Measurements from ENCODE around the gene GINS3. TPM values are rescaled to one million over a fixed set of nuclear protein-coding genes. Genes with fewer than 3 reads are reported as not detected.

Gene GINS3
- total and polyA plus RNA-seq, 4 donors, result 0.76 to 5.9 (median 1.2) TPM

DNA sequence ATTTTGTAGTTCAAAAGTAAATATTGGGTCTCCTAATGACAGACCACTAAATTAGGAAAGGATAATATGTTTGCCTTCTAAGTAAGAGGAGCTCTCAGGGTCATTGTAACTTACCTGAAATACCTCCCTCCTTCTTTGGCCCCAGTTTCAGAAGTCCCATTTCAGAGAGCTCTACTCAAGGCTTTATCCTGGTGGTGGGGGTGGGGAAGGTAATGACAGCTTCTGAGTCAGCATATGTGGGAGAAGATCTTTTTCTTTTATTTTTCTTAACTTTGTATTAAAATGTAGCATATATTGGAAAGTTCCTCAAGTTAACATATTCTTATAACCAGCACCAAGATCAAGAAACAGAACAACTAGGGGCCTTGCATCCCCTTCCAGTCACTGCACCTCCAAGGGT lies 16.9 kb upstream of the GINS3 start:
- peaks cover 0 to 4% (median 0%) of the 10 kb centered on the region in 4 donors for H3K27me3 ChIP-seq (ENCODE audit: control insufficient read depth in 4 of 4, insufficient read depth in 4 of 4, low read length in 3 of 4)
- TF ChIP-seq RXRA (IDR thresholded peaks at IDR 0.05) (no peak), ATF3 (IDR thresholded peaks at IDR 0.05) (no peak), FOXA2 (IDR thresholded peaks at IDR 0.05) (no peak)

DNA sequence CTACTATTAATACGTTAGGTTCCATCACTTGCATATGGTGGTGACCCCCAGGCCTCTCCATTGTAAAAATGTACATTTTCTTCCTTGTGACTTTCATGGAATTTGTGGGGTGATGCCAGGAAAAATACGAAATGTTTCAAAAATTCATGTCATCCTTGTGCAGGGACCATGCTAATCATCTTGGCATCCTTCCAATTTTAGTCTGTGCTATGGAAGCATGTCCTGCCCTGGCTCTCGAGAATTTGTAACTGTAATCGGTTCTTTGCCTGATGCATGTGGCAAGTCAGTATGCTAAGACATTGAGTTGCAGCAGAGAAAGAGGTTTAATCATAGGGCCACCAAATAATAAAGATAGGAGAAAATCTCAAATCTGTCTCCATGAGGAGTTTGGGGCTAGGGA lies 14.3 kb upstream of the GINS3 start:
- Histone ChIP-seq H3K27ac (ENCODE audit: low read depth in 1 of 2, low read length in 2 of 2) (no peak overlapping the region), H3K36me3 (ENCODE audit: control insufficient read depth in 4 of 4, insufficient read depth in 3 of 4, low read depth in 1 of 4, low read length in 3 of 4) (no peaks in the 10 kb centered on the region), H3K4me1 (ENCODE audit: control insufficient read depth in 4 of 4, insufficient read depth in 4 of 4, low read length in 3 of 4) (no peaks in the 10 kb centered on the region), H3K9me3 (ENCODE audit: control insufficient read depth in 4 of 4, low read length in 3 of 4) (no peaks in the 10 kb centered on the region), H3K4me3 (ENCODE audit: low read depth in 1 of 3, low read length in 3 of 3) (no peak overlapping the region), H3K9ac (ENCODE audit: low read depth in 1 of 2, low read length in 2 of 2) (no peak overlapping the region), H3K27me3 (ENCODE audit: control insufficient read depth in 4 of 4, insufficient read depth in 4 of 4, low read length in 3 of 4) (peaks cover 0 to 4% (median 0%) of the 10 kb centered on the region in 4 donors)
- no peak for DNase-seq (ENCODE audit: low spot score)
- 64% methylated on average over 4 of the region's 4 CpGs for WGBS
- TF ChIP-seq ZBTB33 (IDR thresholded peaks at IDR 0.05), result no peak

More for the DNA sequence above, 16.9 kb upstream of the GINS3 start:
- Histone ChIP-seq H3K9ac (ENCODE audit: low read depth in 1 of 2, low read length in 2 of 2) (no peak overlapping the region), H3K4me1 (ENCODE audit: control insufficient read depth in 4 of 4, insufficient read depth in 4 of 4, low read length in 3 of 4) (no peaks in the 10 kb centered on the region), H3K27ac (ENCODE audit: low read depth in 1 of 2, low read length in 2 of 2) (no peak overlapping the region), H3K4me3 (ENCODE audit: low read depth in 1 of 3, low read length in 3 of 3) (no peak overlapping the region), H3K36me3 (ENCODE audit: control insufficient read depth in 4 of 4, insufficient read depth in 3 of 4, low read depth in 1 of 4, low read length in 3 of 4) (no peaks in the 10 kb centered on the region), H3K9me3 (ENCODE audit: control insufficient read depth in 4 of 4, low read length in 3 of 4) (peaks cover 0 to 3% (median 1%) of the 10 kb centered on the region in 4 donors)
- DNase-seq (ENCODE audit: low spot score), result no peak

- Histone ChIP-seq H3K9me3 (ENCODE audit: control insufficient read depth in 4 of 4, low read length in 3 of 4) (no peaks in the 10 kb centered on the region), H3K9ac (ENCODE audit: low read depth in 1 of 2, low read length in 2 of 2) (no peak overlapping the region), H3K27ac (ENCODE audit: low read depth in 1 of 2, low read length in 2 of 2) (no peak overlapping the region), H3K4me1 (ENCODE audit: control insufficient read depth in 4 of 4, insufficient read depth in 4 of 4, low read length in 3 of 4) (no peaks in the 10 kb centered on the region), H3K36me3 (ENCODE audit: control insufficient read depth in 4 of 4, insufficient read depth in 3 of 4, low read depth in 1 of 4, low read length in 3 of 4) (no peaks in the 10 kb centered on the region), H3K27me3 (ENCODE audit: control insufficient read depth in 4 of 4, insufficient read depth in 4 of 4, low read length in 3 of 4) (peaks cover 0 to 4% (median 0%) of the 10 kb centered on the region in 4 donors), H3K4me3 (ENCODE audit: low read depth in 1 of 3, low read length in 3 of 3) (no peak overlapping the region)
- TF ChIP-seq ZBTB33 (IDR thresholded peaks at IDR 0.05), result no peak
- no peak for TF ChIP-seq GABPA (IDR thresholded peaks at IDR 0.05 in 1 of 2, conservative IDR thresholded peaks at IDR 0.05 in 1 of 2)
- TF ChIP-seq HNF4G (IDR thresholded peaks at IDR 0.05), result no peak
- no peak for TF ChIP-seq FOXA2 (IDR thresholded peaks at IDR 0.05)
- no peak for TF ChIP-seq FOXA1 (IDR thresholded peaks at IDR 0.05)
- TF ChIP-seq MAX (IDR thresholded peaks at IDR 0.05), result no peak
- TF ChIP-seq EGR1 (IDR thresholded peaks at IDR 0.05; ENCODE audit: low read depth in 2 of 2), result no peak
- TF ChIP-seq HNF4A (conservative IDR thresholded peaks at IDR 0.05), result no peak
- TF ChIP-seq, protein P1, sequence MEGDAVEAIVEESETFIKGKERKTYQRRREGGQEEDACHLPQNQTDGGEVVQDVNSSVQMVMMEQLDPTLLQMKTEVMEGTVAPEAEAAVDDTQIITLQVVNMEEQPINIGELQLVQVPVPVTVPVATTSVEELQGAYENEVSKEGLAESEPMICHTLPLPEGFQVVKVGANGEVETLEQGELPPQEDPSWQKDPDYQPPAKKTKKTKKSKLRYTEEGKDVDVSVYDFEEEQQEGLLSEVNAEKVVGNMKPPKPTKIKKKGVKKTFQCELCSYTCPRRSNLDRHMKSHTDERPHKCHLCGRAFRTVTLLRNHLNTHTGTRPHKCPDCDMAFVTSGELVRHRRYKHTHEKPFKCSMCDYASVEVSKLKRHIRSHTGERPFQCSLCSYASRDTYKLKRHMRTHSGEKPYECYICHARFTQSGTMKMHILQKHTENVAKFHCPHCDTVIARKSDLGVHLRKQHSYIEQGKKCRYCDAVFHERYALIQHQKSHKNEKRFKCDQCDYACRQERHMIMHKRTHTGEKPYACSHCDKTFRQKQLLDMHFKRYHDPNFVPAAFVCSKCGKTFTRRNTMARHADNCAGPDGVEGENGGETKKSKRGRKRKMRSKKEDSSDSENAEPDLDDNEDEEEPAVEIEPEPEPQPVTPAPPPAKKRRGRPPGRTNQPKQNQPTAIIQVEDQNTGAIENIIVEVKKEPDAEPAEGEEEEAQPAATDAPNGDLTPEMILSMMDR (IDR thresholded peaks at IDR 0.05; ENCODE audit: low read depth, low read length, missing input control), result no peak
- no peak for TF ChIP-seq TAF1 (conservative IDR thresholded peaks at IDR 0.05)
- TF ChIP-seq, protein P2, sequence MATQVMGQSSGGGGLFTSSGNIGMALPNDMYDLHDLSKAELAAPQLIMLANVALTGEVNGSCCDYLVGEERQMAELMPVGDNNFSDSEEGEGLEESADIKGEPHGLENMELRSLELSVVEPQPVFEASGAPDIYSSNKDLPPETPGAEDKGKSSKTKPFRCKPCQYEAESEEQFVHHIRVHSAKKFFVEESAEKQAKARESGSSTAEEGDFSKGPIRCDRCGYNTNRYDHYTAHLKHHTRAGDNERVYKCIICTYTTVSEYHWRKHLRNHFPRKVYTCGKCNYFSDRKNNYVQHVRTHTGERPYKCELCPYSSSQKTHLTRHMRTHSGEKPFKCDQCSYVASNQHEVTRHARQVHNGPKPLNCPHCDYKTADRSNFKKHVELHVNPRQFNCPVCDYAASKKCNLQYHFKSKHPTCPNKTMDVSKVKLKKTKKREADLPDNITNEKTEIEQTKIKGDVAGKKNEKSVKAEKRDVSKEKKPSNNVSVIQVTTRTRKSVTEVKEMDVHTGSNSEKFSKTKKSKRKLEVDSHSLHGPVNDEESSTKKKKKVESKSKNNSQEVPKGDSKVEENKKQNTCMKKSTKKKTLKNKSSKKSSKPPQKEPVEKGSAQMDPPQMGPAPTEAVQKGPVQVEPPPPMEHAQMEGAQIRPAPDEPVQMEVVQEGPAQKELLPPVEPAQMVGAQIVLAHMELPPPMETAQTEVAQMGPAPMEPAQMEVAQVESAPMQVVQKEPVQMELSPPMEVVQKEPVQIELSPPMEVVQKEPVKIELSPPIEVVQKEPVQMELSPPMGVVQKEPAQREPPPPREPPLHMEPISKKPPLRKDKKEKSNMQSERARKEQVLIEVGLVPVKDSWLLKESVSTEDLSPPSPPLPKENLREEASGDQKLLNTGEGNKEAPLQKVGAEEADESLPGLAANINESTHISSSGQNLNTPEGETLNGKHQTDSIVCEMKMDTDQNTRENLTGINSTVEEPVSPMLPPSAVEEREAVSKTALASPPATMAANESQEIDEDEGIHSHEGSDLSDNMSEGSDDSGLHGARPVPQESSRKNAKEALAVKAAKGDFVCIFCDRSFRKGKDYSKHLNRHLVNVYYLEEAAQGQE (IDR thresholded peaks at IDR 0.05), result no peak
- TF ChIP-seq YY1 (IDR thresholded peaks at IDR 0.05), result no peak
- TF ChIP-seq SP1 (IDR thresholded peaks at IDR 0.05), result no peak
- no peak for TF ChIP-seq RAD21 (IDR thresholded peaks at IDR 0.05)
- no peak for TF ChIP-seq NR2F2 (IDR thresholded peaks at IDR 0.05)
- DNase-seq (ENCODE audit: low spot score), result no peak
Measured at GRCh38 chr16:58378401-58378800, 13.9 kb upstream of the GINS3 start.
